Breast epithelium (tissue), 3 donors: ENCODE measurements around the gene STAM.

ENCODE experiments used
- POLR2A ChIP-seq: fragments of 450-650 bp; IDR thresholded peaks from one replicate; pipeline ENCODE4 v1.6.1; 2016; ENCODE audit warnings: antibody characterized with exemption, mild to moderate bottlenecking, moderate library complexity
- POLR2AphosphoS5 ChIP-seq, 3 donors: sonication (generic); formaldehyde crosslinking; IDR thresholded peaks; one replicate each; pipeline ENCODE4 v1.6.1; 2017; ENCODE audit warnings: antibody characterized with exemption in 3 of 3
- TF ChIP-seq, protein P1 (sequence below), 3 donors: fragments of 450-650 bp; IDR thresholded peaks; one replicate each; pipeline ENCODE4 v1.5.1; 2016 to 2017; ENCODE audit warnings: antibody characterized with exemption in 3 of 3, mild to moderate bottlenecking in 3 of 3, moderate library complexity in 3 of 3

DNA sequence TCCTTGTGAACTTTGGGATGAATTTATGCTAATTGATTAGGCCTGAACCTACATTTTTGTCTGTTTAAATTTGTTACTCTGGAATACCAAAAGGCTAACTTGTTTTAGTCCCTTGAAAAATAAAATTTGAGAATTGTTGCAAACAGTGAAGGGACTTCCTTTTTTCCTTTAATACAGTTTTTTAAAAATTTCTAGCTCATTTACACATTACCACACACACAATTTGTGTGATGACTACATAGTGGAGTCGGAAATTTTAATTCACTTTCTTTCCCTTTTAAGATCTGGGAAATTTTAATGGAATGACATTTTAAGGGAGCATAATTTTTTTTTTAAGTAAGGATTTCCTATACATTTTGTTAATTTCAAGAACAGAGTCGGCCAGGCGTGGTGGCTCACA lies 99.5 kb downstream of the STAM start:
- TF ChIP-seq, protein P1, sequence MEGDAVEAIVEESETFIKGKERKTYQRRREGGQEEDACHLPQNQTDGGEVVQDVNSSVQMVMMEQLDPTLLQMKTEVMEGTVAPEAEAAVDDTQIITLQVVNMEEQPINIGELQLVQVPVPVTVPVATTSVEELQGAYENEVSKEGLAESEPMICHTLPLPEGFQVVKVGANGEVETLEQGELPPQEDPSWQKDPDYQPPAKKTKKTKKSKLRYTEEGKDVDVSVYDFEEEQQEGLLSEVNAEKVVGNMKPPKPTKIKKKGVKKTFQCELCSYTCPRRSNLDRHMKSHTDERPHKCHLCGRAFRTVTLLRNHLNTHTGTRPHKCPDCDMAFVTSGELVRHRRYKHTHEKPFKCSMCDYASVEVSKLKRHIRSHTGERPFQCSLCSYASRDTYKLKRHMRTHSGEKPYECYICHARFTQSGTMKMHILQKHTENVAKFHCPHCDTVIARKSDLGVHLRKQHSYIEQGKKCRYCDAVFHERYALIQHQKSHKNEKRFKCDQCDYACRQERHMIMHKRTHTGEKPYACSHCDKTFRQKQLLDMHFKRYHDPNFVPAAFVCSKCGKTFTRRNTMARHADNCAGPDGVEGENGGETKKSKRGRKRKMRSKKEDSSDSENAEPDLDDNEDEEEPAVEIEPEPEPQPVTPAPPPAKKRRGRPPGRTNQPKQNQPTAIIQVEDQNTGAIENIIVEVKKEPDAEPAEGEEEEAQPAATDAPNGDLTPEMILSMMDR (IDR thresholded peaks at IDR 0.05): no peak
- no peak for TF ChIP-seq POLR2A
- no peak for TF ChIP-seq POLR2AphosphoS5 (IDR thresholded peaks at IDR 0.05)
